GM10266 (cell line): ENCODE data around the gene ACOX2.

Experiments used
- DNase-seq: peaks from one replicate; pipeline ENCODE4 v3.0.0; 2012; ENCODE audit errors: extremely low spot score
- TF ChIP-seq, protein P1 (sequence below): IDR thresholded peaks from 2 replicates; pipeline ENCODE4 v1.5.1; 2012; ENCODE audit warnings: mild to moderate bottlenecking, low read depth; ENCODE audit not compliant: control insufficient read depth, insufficient read depth; ENCODE audit errors: missing control alignments

Gene ACOX2

GRCh38 chr3:58560771-58561311 is 23.9 kb upstream of the ACOX2 start:
- TF ChIP-seq, protein P1, sequence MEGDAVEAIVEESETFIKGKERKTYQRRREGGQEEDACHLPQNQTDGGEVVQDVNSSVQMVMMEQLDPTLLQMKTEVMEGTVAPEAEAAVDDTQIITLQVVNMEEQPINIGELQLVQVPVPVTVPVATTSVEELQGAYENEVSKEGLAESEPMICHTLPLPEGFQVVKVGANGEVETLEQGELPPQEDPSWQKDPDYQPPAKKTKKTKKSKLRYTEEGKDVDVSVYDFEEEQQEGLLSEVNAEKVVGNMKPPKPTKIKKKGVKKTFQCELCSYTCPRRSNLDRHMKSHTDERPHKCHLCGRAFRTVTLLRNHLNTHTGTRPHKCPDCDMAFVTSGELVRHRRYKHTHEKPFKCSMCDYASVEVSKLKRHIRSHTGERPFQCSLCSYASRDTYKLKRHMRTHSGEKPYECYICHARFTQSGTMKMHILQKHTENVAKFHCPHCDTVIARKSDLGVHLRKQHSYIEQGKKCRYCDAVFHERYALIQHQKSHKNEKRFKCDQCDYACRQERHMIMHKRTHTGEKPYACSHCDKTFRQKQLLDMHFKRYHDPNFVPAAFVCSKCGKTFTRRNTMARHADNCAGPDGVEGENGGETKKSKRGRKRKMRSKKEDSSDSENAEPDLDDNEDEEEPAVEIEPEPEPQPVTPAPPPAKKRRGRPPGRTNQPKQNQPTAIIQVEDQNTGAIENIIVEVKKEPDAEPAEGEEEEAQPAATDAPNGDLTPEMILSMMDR, result no peak
- no peak for DNase-seq

- TF ChIP-seq, protein P1, result no peak
- no peak for DNase-seq
Observed at GRCh38 chr3:58559586-58559985, 22.6 kb upstream of the ACOX2 start.

GRCh38 chr3:58557491-58557890 is 20.5 kb upstream of the ACOX2 start:
- DNase-seq, result no peak
- TF ChIP-seq, protein P1, result no peak

GRCh38 chr3:58556761-58557221 is 19.8 kb upstream of the ACOX2 start:
- DNase-seq, result no peak
- TF ChIP-seq, protein P1, result no peak

DNA sequence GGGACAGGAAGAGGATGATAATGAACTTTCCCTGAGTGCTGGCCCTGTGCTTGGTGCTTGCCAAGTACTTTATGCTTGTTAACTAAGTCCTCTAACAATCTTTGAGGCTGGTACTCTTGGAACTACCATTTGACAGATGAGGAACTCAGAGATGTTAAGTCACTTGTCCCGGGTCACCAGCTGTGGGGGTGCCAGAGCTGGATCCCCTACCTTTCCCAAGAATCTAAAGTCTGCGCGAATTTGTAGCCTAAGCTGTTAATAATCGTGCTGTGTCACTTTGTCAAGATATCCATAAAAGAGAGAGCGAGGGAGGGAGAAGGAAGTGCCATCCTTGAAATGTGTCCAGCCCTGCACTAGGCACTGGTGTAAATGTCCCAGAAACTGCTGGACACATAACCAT is 19.0 kb upstream of the ACOX2 start:
- TF ChIP-seq, protein P1, result no peak
- no peak for DNase-seq

DNA sequence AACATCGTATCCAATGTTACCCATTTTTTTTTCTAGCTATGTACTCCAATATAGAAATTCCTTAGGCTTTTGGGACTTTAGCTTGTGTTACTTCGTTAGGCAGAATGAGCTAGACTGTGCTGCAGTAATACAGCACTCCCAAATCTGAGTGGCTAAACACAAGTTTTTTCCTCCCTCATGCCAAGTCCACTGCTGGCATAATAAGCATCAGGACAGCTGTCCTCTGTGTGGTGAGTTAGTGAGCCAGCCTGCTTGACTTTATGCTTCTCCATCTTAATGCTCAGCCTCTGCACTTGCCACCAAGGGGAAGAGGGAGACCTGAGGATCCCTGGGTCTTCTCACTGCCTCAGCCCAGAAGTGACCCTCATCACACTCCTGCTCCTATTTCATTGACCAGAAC is 18.2 kb upstream of the ACOX2 start:
- TF ChIP-seq, protein P1, result no peak
- DNase-seq, result no peak

GRCh38 chr3:58553003-58553402 is 16.0 kb upstream of the ACOX2 start:
- TF ChIP-seq, protein P1, result no peak
- no peak for DNase-seq
